Heart left ventricle (tissue), 16 donors: ENCODE measurements around the gene CYB5RL. TPM values are rescaled to one million over a fixed set of nuclear protein-coding genes. Genes with fewer than 3 reads are reported as not detected.

Source experiments
- ATAC-seq, 4 donors: fragments of 200-7000 bp; cut with Tn5 transposase; one replicate each; pipeline ENCODE4 v1.9.1; 2020 to 2022; ENCODE audit warnings: moderate library complexity in 4 of 4, mild to moderate bottlenecking in 3 of 4, moderate number of reproducible peaks in 1 of 4
- DNase-seq, 5 donors: peaks; one replicate each; pipeline ENCODE4 v3.0.0-alpha.2; 2020
- H3K27ac ChIP-seq, 12 donors: fragments of 200-600 bp; sonication (generic) in 4 of 12; one replicate each; pipeline versions ENCODE4 v1.5.0 to v1.8.0; 2016 to 2022; ENCODE audit warnings: mild to moderate bottlenecking in 2 of 12
- H3K27me3 ChIP-seq, 9 donors: fragments of 200-600 bp; sonication (generic) in 2 of 9; one replicate each; pipeline versions ENCODE4 v1.5.1 to v1.8.0; 2016 to 2022; ENCODE audit warnings: mild to moderate bottlenecking in 3 of 9
- H3K36me3 ChIP-seq, 9 donors: fragments of 200-600 bp; sonication (generic) in 2 of 9; one replicate each; pipeline versions ENCODE4 v1.5.0 to v1.8.0; 2018 to 2022; ENCODE audit warnings: mild to moderate bottlenecking in 2 of 9
- H3K4me1 ChIP-seq, 12 donors: fragments of 200-600 bp; sonication (generic) in 4 of 12; one replicate each; pipeline versions ENCODE4 v1.5.0 to v1.8.0; 2016 to 2022; ENCODE audit warnings: mild to moderate bottlenecking in 3 of 12
- H3K4me3 ChIP-seq, 12 donors: fragments of 200-600 bp; sonication (generic) in 4 of 12; one replicate each; pipeline versions ENCODE4 v1.5.0 to v1.8.0; 2017 to 2022; ENCODE audit warnings: mild to moderate bottlenecking in 9 of 12, moderate library complexity in 4 of 12
- H3K9me3 ChIP-seq, 12 donors: fragments of 200-600 bp; sonication (generic) in 4 of 12; one replicate each; pipeline versions ENCODE4 v1.5.0 to v1.8.0; 2016 to 2022; ENCODE audit warnings: mild to moderate bottlenecking in 1 of 12
- CTCF ChIP-seq, 12 donors: fragments of 200-600 bp; sonication (generic) in 4 of 12; IDR thresholded peaks; one replicate each; pipeline versions ENCODE4 v1.5.0 to v1.8.0; 2018 to 2022; ENCODE audit warnings: antibody characterized with exemption in 12 of 12, mild to moderate bottlenecking in 5 of 12
- POLR2A ChIP-seq, 2 donors: fragments of 450-650 bp; IDR thresholded peaks; one replicate each; pipeline ENCODE4 v1.6.1; 2017; ENCODE audit warnings: antibody characterized with exemption in 2 of 2, mild to moderate bottlenecking in 2 of 2, moderate library complexity in 2 of 2
- WGBS, 4 donors: extraction: QIAGEN DNeasy Blood & Tissue Kit in 2 of 4; methylation state at CpG; one replicate each; pipeline versions ENCODE4 v1.1.5 to v1.1.7; 2013 to 2018; 5-methylcytosine and 5-hydroxymethylcytosine counted together
- intact Hi-C, 10 donors: fragments of 100-400 bp; cut with DNase I; formaldehyde crosslinking; loops; one replicate each; pipeline versions ENCODE4 v1.11.1 to v1.14.2; 2022
- polyA plus RNA-seq, 2 donors: library from polyadenylated mRNA; stranded (reverse); fragments of 200-250 nt; gene quantifications; one replicate each; pipeline ENCODE4 v1.2.3, GENCODE V29; 2013
- total RNA-seq, 9 donors: library from RNA; depleted of rRNA in 2 of 9; stranded (reverse); fragments of >200 nt in 2 of 9; fragmentation: NEBNext Ultra II Directional in 3 of 9; extraction: Animal tissue kit (Norgen Biotek cat#: 25700) in 3 of 9; gene quantifications; one replicate each; pipeline versions ENCODE4 v1.1.0 to v1.2.4, GENCODE V29; 2016 to 2023
- donor health status: ischemic (EF 13 %, LVEDD 7.1; RV severe dilation, severe dysfunction).
- donor health status: healthy with polysubstance abuse.
- donor health status: DM: no; HTN: yes; CAD: no.
- donor health status: DM: no; HTN: no; CAD: no.
- donor health status: ischemic (EF 25% LVEDD 6.9; RV normal size, moderate dysfunction).
- donor health status: ischemic (EF 25% LVEDD 5.7; RV mildly dilated, moderate dysfunction).
- donor health status: healthy.
- donor health status: DM: yes; HTN: yes; CAD: no.
- donor health status: ischemic (EF 35%, LVEDD 5.7; RV mildly dilated, moderate dysfunction).
- donor health status: nonischemic (EF 11% LVEDD 7.7; RV severe dilation, severe dysfunction).
- donor health status: DM: yes; HTN: yes; CAD: no.
- donor health status: PGD.
- donor health status: ischemic (EF 29% LVEDD 5.4; RV normal size, mild dysfunction).
- donor health status: nonischemic (EF 23%, LVEDD 6.1; RV moderate dilation, normal function).

Gene CYB5RL
- total and polyA plus RNA-seq, 11 donors, result 2.2 to 7.5 (median 4.3) TPM

GRCh38 chr1:54176621-54177327 is 23.1 kb downstream of the CYB5RL start:
- intact Hi-C loops, result no loop called here
- Histone ChIP-seq H3K4me3 (no peak overlapping the region), H3K36me3 (peaks cover 0 to 23% (median 0%) of the 10 kb centered on the region in 9 donors), H3K27me3 (no peaks in the 10 kb centered on the region), H3K27ac (no peak overlapping the region), H3K9me3 (no peaks in the 10 kb centered on the region), H3K4me1 (no peaks in the 10 kb centered on the region)
- DNase-seq (no peak), ATAC-seq (peak in 1 of 4 donors; percentile 10)
- TF ChIP-seq POLR2A (IDR thresholded peaks at IDR 0.05) (no peak), CTCF (IDR thresholded peaks at IDR 0.05) (no peak)
- 91 to 96% (median 95%) methylated on average over 6 of the region's 6 CpGs for WGBS, 4 donors

- H3K9me3 ChIP-seq, result no peaks in the 10 kb centered on the region
- no peak for DNase-seq
- 90 to 97% (median 93%) methylated on average over 4 of the region's 4 CpGs for WGBS, 4 donors
- H3K27ac ChIP-seq, result no peak overlapping the region
- intact Hi-C loops, result no loop called here
- H3K4me3 ChIP-seq, result no peak overlapping the region
- peaks cover 0 to 20% (median 0%) of the 10 kb centered on the region in 9 donors for H3K36me3 ChIP-seq
- H3K4me1 ChIP-seq, result no peaks in the 10 kb centered on the region
- no peak for ATAC-seq
- H3K27me3 ChIP-seq, result no peaks in the 10 kb centered on the region
- TF ChIP-seq POLR2A (IDR thresholded peaks at IDR 0.05), result no peak
- TF ChIP-seq CTCF (IDR thresholded peaks at IDR 0.05), result no peak
Observed at GRCh38 chr1:54174106-54174505, 25.7 kb downstream of the CYB5RL start.

GRCh38 chr1:54173681-54174080 is 26.1 kb downstream of the CYB5RL start:
- ATAC-seq (no peak), DNase-seq (no peak)
- Histone ChIP-seq H3K9me3 (no peaks in the 10 kb centered on the region), H3K36me3 (peaks cover 0 to 16% (median 0%) of the 10 kb centered on the region in 9 donors), H3K4me3 (no peak overlapping the region), H3K27me3 (no peaks in the 10 kb centered on the region), H3K27ac (no peak overlapping the region), H3K4me1 (no peaks in the 10 kb centered on the region)
- TF ChIP-seq POLR2A (IDR thresholded peaks at IDR 0.05) (no peak), CTCF (IDR thresholded peaks at IDR 0.05) (no peak)
- WGBS, 4 donors, result 72 to 76% (median 75%) methylated on average over 8 to 9 of the region's 9 CpGs
- intact Hi-C loops, result no loop called here

- WGBS, 4 donors, result 73 to 79% (median 75%) methylated on average over 10 of the region's 10 CpGs
- Histone ChIP-seq H3K4me1 (no peaks in the 10 kb centered on the region), H3K9me3 (no peaks in the 10 kb centered on the region), H3K27ac (no peak overlapping the region), H3K4me3 (no peak overlapping the region), H3K36me3 (peaks cover 0 to 11% (median 0%) of the 10 kb centered on the region in 9 donors), H3K27me3 (no peaks in the 10 kb centered on the region)
- peak in 1 of 4 donors; percentile 25 for ATAC-seq
- intact Hi-C loops, result no loop called here
- TF ChIP-seq POLR2A (IDR thresholded peaks at IDR 0.05) (no peak), CTCF (IDR thresholded peaks at IDR 0.05) (no peak)
- DNase-seq, result no peak
Observed at GRCh38 chr1:54172614-54173599, 26.9 kb downstream of the CYB5RL start.
